CD14-positive monocyte (primary cell): ENCODE results near the gene PRDM5. TPM values are rescaled to one million over a fixed set of nuclear protein-coding genes. Genes with fewer than 3 reads are reported as not detected.

Experiments
- DNase-seq, 3 donors: peaks; one replicate each; pipeline ENCODE4 v3.0.0-alpha.2; 2011 to 2022
- H2AFZ ChIP-seq: 2 replicates; pipeline ENCODE4 v1.6.0; 2012; ENCODE audit warnings: mild to moderate bottlenecking, low read depth, low read length, inconsistent platforms; ENCODE audit not compliant: insufficient read depth, poor library complexity, severe bottlenecking
- H3K27ac ChIP-seq, 2 donors: 1 replicate in 1 of 2; 2 replicates in 1 of 2; pipeline ENCODE4 v1.5.1; 2012 to 2013; ENCODE audit warnings: low read length in 2 of 2, control low read depth in 1 of 2, inconsistent platforms in 1 of 2, low read depth in 1 of 2, mild to moderate bottlenecking in 1 of 2
- H3K27me3 ChIP-seq, 2 donors: one replicate each; pipeline versions ENCODE4 v1.6.0 to v1.6.1; 2011 to 2013; ENCODE audit warnings: low read length in 2 of 2; ENCODE audit not compliant: control insufficient read depth in 2 of 2, insufficient read depth in 2 of 2
- H3K36me3 ChIP-seq, 2 donors: replicated peaks in 1 of 2; 1 replicate in 1 of 2; 2 replicates in 1 of 2; pipeline versions ENCODE4 v1.5.1 to v1.6.1; 2012 to 2013; ENCODE audit warnings: low read length in 2 of 2, control low read depth in 1 of 2, inconsistent platforms in 1 of 2, mild to moderate bottlenecking in 1 of 2; ENCODE audit not compliant: insufficient read depth in 2 of 2, control insufficient read depth in 1 of 2
- H3K4me1 ChIP-seq, 2 donors: 1 replicate in 1 of 2; 2 replicates in 1 of 2; pipeline versions ENCODE4 v1.5.1 to v1.6.1; 2012 to 2013; ENCODE audit warnings: low read length in 2 of 2, control low read depth in 1 of 2, inconsistent platforms in 1 of 2, mild to moderate bottlenecking in 1 of 2, moderate library complexity in 1 of 2; ENCODE audit not compliant: insufficient read depth in 2 of 2, control insufficient read depth in 1 of 2
- H3K4me2 ChIP-seq: replicated peaks from 2 replicates; pipeline ENCODE3; 2012; ENCODE audit warnings: low read length, moderate library complexity, mild to moderate bottlenecking; ENCODE audit not compliant: poor library complexity, severe bottlenecking; ENCODE audit errors: extremely low read depth
- H3K4me3 ChIP-seq, 3 experiments: fragments of 200-600 bp in 1 of 3; sonication (generic) in 1 of 3; replicated peaks in 1 of 3; 1 replicate in 2 of 3; 2 replicates in 1 of 3; pipeline ENCODE4 v1.5.1; 2011 to 2013; ENCODE audit warnings: low read length in 3 of 3, mild to moderate bottlenecking in 3 of 3, control low read depth in 2 of 3, low read depth in 2 of 3, inconsistent platforms in 1 of 3, moderate library complexity in 1 of 3
- H3K79me2 ChIP-seq: 2 replicates; pipeline ENCODE4 v1.6.0; 2012; ENCODE audit warnings: mild to moderate bottlenecking, control low read depth, inconsistent platforms, low read length, moderate library complexity; ENCODE audit not compliant: insufficient read depth
- H3K9ac ChIP-seq: 2 replicates; pipeline ENCODE4 v1.6.0; 2017; ENCODE audit warnings: low read length, mild to moderate bottlenecking; ENCODE audit not compliant: insufficient read depth, poor library complexity, severe bottlenecking
- H3K9me3 ChIP-seq, 2 donors: replicated peaks in 1 of 2; 1 replicate in 1 of 2; 2 replicates in 1 of 2; pipeline versions ENCODE4 v1.5.1 to v1.6.1; 2012 to 2013; ENCODE audit warnings: low read length in 2 of 2, control low read depth in 1 of 2; ENCODE audit not compliant: control insufficient read depth in 1 of 2, insufficient read depth in 1 of 2
- H4K20me1 ChIP-seq: 2 replicates; pipeline ENCODE4 v1.6.0; 2012; ENCODE audit warnings: mild to moderate bottlenecking, low read length, control low read depth, moderate library complexity; ENCODE audit not compliant: insufficient read depth
- H3K27ac Mint-ChIP-seq, 7 donors: one replicate each; pipeline ENCODE4 v1.8.0; 2020; ENCODE audit warnings: mild to moderate bottlenecking in 7 of 7, mixed read lengths in 7 of 7, moderate library complexity in 6 of 7, inconsistent platforms in 2 of 7
- H3K27me3 Mint-ChIP-seq, 3 donors: one replicate each; pipeline ENCODE4 v1.8.0; 2021 to 2022; ENCODE audit warnings: low read depth in 3 of 3, mild to moderate bottlenecking in 3 of 3, mixed read lengths in 3 of 3, moderate library complexity in 3 of 3, inconsistent platforms in 1 of 3
- H3K36me3 Mint-ChIP-seq, 2 donors: one replicate each; pipeline ENCODE4 v1.8.0; 2020; ENCODE audit warnings: mixed read lengths in 2 of 2, inconsistent platforms in 1 of 2, mild to moderate bottlenecking in 1 of 2
- H3K4me1 Mint-ChIP-seq: one replicate; pipeline ENCODE4 v1.8.0; 2020; ENCODE audit warnings: mild to moderate bottlenecking, mixed read lengths
- H3K4me3 Mint-ChIP-seq, 2 donors: one replicate each; pipeline ENCODE4 v1.8.0; 2020; ENCODE audit warnings: mild to moderate bottlenecking in 2 of 2, mixed read lengths in 2 of 2, moderate library complexity in 1 of 2
- H3K9me3 Mint-ChIP-seq, 7 donors: one replicate each; pipeline ENCODE4 v1.8.0; 2020 to 2022; ENCODE audit warnings: mixed read lengths in 7 of 7, mild to moderate bottlenecking in 6 of 7, moderate library complexity in 6 of 7, inconsistent platforms in 2 of 7
- CTCF ChIP-seq: fragments of 200-600 bp; IDR thresholded peaks from one replicate; pipeline ENCODE4 v1.8.0; 2022; ENCODE audit warnings: antibody characterized with exemption, mild to moderate bottlenecking
- WGBS: methylation state at CpG from one replicate; pipeline ENCODE4 v1.1.5; 2013; ENCODE audit warnings: missing lambda C conversion rate; ENCODE audit not compliant: insufficient coverage; 5-methylcytosine and 5-hydroxymethylcytosine counted together
- intact Hi-C, 2 donors: fragments of 100-400 bp; cut with micrococcal nuclease; formaldehyde crosslinking; loops; one replicate each; pipeline versions ENCODE4 v1.15.0 to v1.15.1; 2023
- polyA plus RNA-seq, 3 donors: library from polyadenylated mRNA; depleted of rRNA in 1 of 3; unstranded in 2 of 3; stranded (reverse) in 1 of 3; fragments of 300-500 nt in 2 of 3; fragments of >200 nt in 1 of 3; fragmentation: Illumina TruSeq in 2 of 3; gene quantifications; 1 replicate in 2 of 3; 2 replicates in 1 of 3; pipeline ENCODE4 v1.2.3, GENCODE V29; 2012 to 2021

PRDM5 gene
- polyA plus RNA-seq, 3 donors = 0.12 to 0.25 (median 0.17) TPM

GRCh38 chr4:120865985-120866384 lies 56.5 kb downstream of the PRDM5 start:
- 100% methylated on average over 1 of the region's 1 CpG for WGBS
- no peaks in the 10 kb centered on the region for H3K27me3 Mint-ChIP-seq
- H3K9me3 Mint-ChIP-seq = no peaks in the 10 kb centered on the region
- intact Hi-C loops = no loop called here
- peaks cover 0 to 7% of the 10 kb centered on the region in 2 donors for H3K4me1 ChIP-seq
- H3K27ac ChIP-seq = no peak overlapping the region
- H4K20me1 ChIP-seq = no peaks in the 10 kb centered on the region
- TF ChIP-seq CTCF = no peak
- no peaks in the 10 kb centered on the region for H3K36me3 Mint-ChIP-seq
- no peak overlapping the region for H3K27ac Mint-ChIP-seq
- DNase-seq = no peak
- no peaks in the 10 kb centered on the region for H3K9me3 ChIP-seq
- no peak overlapping the region for H3K4me3 Mint-ChIP-seq
- H3K4me1 Mint-ChIP-seq = peaks cover 3% of the 10 kb centered on the region
- no peak overlapping the region for H3K9ac ChIP-seq
- no peak overlapping the region for H3K4me2 ChIP-seq
- H3K79me2 ChIP-seq = no peaks in the 10 kb centered on the region
- no peaks in the 10 kb centered on the region for H3K27me3 ChIP-seq
- no peak overlapping the region for H2AFZ ChIP-seq
- H3K36me3 ChIP-seq = no peaks in the 10 kb centered on the region
- no peak overlapping the region for H3K4me3 ChIP-seq

- TF ChIP-seq CTCF = no peak
- Histone ChIP-seq H3K79me2 (no peaks in the 10 kb centered on the region), H2AFZ (no peak overlapping the region), H3K4me2 (no peak overlapping the region), H3K9me3 (no peaks in the 10 kb centered on the region), H3K4me1 (peaks cover 0 to 5% of the 10 kb centered on the region in 2 donors), H3K4me3 (no peak overlapping the region), H3K27ac (no peak overlapping the region), H3K27me3 (no peaks in the 10 kb centered on the region), H3K36me3 (no peaks in the 10 kb centered on the region), H3K9ac (no peak overlapping the region), H4K20me1 (no peaks in the 10 kb centered on the region)
- intact Hi-C loops = no loop called here
- H3K4me3 Mint-ChIP-seq = no peak overlapping the region
- no peak overlapping the region for H3K27ac Mint-ChIP-seq
- no peaks in the 10 kb centered on the region for H3K9me3 Mint-ChIP-seq
- no peaks in the 10 kb centered on the region for H3K36me3 Mint-ChIP-seq
- H3K27me3 Mint-ChIP-seq = no peaks in the 10 kb centered on the region
- DNase-seq = no peak
- H3K4me1 Mint-ChIP-seq = peaks cover 3% of the 10 kb centered on the region
- WGBS = 100% methylated on average over 1 of the region's 2 CpGs
These were observed 57.6 kb downstream of the PRDM5 start for GRCh38 chr4:120864969-120865368.
